Stimulated activated CD8-positive, alpha-beta memory T cell treated with anti-CD3 and anti-CD28 coated beads, Interleukin-4, amount 100 ng/mL, for 1 hour (primary cell): ENCODE data around the gene POP5.

Experiments used
- DNase-seq, 2 donors: peaks; one replicate each; pipeline ENCODE4 v3.0.0-alpha.2; 2020; ENCODE audit warnings: low read depth in 2 of 2, low spot score in 1 of 2

The POP5 gene

DNA sequence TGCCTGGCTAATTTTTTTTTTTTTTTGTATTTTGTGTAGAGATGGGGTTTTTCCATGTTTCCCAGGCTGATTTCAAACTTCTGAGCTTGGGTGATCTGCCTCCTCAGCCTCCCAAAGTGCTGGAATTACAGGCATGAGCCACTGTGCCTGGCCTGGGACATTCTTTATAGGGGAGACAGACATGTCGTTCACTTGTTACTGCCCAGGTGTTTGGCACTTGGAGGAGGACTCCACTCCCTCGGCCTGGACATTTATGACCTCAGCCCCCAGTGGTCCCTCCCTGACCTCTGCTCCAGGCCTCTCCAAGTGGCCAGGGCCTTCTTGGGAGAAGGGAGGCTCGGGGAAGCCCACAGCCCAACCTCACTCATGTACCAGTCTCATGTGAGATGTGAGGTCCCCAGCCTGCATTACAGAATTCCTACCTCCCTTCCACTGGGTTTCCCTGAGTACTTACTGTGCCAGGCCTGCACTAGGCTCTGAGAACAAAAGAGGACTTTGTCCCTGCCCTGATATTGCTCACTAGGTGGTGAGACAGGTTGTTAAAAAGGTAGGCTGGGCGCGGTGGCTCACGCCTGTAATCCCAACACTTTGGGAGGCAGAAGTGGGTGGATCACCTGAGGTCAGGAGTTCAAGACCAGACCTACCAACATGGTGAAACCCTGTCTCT lies 9.7 kb upstream of the POP5 start:
- no peak for DNase-seq

DNA sequence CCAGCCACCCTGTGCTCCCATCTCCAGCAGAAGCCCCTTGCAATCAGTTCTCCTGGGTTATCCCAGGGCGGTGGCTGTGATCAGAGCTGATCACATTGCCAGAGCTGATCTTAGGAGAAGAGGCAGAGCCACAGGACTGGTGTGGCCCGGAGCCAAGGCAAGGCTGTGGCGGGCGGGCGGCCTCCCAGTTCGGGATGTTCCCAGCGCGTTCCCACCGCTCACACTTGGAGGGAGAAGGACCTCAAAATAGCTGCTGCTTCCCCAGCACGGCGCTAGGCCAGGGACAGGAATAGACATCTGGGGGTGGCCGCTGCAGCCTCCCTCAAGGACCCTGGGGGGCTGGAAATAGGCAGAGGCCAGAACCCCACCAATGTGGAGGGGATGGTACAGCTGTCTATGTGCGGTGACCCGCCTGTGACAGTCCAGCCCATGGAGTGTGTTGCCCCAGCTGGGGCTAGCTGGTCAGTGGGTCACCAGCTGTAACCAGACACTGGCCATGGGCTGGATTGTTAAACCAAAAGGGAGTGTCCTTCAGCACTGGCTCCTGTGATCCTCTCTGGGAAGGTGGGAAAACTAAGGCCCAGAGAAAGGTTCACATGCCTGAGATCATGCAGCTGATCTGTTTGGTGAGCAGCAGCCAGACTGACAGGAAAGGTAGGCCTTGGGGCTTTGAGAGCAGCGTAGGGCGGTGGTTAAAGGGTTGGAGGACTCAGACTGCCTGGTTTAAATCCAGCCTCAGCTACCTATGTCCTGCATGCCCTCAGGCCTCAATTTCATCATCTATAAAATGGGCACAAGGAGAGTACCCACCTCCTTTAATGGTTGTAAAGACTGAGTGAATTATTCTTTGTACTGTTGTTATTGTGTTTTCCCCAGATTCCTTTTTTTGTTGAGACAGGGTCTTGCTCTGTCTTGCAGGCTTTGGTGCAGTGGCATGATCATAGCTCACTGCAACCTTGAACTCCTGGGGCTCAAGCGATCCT lies 8.0 kb upstream of the POP5 start:
- no peak for DNase-seq

DNA sequence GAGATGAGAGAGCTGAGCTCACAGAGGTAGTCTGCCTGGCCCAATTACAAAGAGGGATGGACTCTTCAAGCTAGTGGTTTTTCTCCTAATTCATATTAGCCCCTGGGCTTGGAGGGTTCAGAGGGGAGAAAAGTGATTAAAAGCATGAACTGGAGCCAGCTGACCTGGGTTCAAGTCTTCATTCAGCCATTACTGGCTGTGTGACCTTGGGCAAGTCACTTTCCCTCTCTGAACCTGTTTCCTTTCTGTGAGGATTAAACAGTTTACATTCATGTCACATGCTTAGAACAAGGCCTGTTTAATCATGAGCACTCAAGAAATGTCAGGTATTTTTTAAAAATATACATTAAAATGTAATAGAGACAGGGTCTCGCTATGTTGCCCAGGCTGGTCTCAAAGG lies 7.2 kb upstream of the POP5 start:
- DNase-seq: no peak

DNA sequence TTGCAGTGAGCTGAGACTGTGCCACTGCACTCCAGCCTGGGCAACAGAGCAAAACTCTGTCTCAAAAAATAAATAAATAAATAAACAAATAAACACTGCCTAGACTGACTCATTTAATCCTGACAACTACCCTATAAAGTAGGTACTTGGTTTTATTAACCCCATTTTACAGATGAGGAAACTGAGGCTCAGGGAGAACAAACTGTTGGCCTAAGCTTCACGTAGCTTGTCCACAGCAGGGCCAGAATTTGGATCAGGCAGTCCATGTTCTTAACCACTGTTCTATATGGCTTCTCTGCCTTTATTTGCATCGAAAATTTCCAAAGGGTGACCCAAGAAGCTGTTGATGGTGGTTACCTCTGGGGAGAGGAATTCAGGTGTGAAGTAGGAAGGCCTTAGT lies 5.7 kb upstream of the POP5 start:
- DNase-seq: no peak

DNA sequence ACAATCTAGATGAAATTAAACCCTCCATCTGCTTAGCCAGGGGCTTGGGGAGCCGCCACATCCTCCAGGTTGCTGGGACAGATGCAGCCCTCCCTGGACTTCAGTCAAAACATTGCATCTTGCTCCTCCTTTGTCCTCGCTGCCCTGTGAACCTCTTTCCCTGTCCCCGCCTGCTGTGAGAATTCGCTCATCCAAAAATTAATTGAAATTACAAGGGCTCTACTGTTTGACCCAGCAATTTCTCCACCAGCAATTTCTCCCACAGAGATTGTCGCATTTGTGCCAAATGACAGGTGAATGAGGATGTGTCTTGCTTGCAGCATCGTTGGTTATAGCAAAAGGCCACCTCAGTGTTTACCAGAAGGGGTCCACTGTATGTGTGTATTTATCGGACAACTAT lies 5.0 kb upstream of the POP5 start:
- no peak for DNase-seq

DNA sequence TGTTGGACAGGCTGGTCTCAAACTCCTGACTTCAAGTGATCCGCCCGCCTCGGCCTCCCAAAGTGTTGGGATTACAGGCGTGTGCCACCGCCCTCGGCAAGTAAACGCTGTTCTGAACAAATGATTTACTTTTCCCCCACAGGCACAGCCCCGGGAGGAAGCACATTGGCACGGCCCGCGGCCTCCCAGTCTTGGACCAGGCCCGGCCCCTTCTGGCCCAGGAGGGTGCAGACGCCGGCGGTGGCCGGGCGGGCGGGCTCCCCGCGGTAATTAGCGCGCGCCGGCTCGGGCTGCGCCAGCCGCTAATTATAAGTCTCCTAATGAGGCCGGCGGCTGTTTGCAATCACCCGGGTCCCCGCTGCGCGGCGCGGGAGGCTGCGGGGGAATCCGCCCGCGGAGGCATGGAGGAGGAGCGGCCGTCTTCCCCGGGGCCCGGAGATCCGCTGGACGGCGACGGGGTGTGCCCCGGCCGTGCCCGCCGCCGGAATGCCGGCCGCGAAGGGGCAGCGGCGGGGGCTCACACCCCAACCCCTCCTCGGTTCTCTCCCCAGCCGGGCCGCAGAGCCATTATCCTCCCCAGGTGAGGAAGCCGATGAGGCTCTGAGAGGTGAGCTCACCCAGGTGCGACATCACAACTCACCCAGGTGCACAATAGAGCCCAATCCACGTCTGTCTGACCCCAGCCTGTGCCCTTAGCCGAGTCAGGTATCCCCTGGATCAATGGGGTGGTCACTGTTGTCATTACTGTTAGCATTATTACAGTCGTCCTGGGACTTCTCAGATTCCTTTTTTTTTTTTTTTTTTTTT lies 3.3 kb upstream of the POP5 start:
- DNase-seq: peak in 1 of 2 donors; percentile 28

DNA sequence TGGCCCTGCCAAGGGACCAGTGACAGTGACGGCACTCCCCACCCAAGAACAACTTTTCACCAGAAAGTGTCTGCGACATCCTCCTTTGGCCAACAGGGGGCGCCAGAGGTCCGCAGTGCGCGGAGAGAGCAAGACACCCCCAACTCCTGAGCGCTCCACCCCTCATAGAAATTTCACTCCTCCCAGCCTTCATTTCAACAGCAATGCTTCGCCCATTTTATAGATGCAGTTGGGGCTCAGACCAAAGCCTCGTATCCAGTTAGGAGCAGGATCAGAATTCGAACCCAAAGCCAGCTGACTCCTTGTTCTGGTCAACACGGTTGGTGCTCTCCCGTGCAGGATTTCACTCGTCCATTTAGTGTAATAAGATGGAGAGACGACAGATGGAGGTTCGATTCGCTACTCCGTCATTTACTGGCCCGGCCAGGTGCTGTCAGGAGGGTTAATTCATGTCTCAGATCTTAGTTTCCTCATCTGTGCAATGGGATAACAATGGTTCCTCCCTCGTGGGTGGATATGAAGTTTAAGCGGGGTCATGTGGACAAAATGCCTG lies 2.4 kb upstream of the POP5 start:
- peak; percentile 59 to 71 for DNase-seq

DNA sequence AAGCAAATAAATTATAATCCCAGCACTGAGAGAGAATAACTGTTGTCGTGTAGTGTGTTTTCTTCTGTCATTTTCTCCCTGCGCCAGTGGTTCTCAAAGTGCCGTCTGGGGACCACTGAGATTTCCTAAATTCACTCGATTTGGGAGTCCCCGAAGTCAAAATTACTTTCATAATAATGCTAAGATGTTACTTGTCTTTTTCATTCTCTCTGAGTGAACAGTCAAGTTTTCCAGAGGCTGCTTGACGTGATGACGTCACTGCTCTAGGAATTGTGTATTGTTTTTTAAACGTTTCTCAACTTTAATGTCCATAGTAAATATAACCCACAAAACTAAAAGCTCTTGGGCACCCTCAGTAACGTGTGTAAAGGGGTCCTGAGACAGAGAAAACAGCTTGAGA lies 796 bp upstream of the POP5 start:
- no peak for DNase-seq

DNA sequence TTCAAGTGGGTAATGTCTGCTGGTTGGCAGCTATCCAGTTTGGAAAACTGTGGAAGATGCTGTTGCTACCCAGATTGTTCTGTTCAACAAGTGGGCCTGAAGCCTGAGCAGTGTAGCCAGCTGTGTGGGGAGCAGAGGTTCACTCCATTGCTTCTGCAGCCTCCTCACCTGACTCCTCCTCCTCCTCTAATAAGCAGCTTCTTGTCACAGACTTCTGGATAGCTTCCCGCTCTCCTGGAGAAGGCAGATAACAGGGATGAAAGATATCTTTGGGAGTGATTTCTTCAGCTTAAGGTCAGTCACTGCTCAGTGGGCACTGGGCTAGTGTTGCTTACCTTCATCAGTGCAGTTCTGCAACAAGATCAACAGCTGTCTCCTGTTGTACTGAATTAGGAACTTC lies 2.0 kb downstream of the POP5 start:
- DNase-seq: no peak

DNA sequence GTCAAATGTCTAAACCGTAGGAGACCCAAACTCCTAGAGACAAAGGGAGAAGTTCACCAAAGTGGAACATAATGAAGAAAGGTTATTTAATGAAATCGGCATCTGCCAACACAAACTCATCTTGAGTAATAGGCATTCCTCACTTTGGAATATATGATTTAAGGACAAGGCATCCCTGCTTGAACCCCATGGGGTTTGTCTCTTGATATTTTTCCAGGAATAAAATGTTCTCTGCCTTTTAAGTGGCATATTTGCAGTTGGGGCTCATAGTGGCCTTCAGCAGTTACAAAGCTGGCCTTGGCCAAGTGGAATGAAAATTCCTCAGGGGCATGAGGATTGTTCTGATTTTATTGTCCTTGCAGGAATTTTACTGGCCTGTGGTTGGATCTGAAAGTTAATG lies 7.1 kb downstream of the POP5 start:
- no peak for DNase-seq

DNA sequence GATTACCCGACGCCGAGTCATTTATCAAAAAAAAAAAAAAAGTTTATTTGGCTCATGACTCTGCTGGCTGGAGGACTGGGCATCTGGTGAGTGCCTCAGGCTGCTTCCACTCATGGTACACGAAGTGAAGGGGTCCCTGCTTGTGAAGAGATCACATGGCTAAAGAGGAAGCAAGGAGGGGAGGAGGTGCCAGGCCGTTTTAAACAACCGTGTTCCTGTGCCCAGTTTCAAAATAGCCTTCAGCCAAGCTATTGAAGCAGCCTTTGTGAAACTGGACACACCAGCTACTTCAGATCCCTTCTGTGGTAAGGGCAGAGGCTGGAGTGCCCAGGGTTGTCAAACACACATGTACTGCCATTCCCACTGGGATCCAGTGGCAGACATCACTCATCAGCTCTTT lies 7.6 kb downstream of the POP5 start:
- DNase-seq: no peak

DNA sequence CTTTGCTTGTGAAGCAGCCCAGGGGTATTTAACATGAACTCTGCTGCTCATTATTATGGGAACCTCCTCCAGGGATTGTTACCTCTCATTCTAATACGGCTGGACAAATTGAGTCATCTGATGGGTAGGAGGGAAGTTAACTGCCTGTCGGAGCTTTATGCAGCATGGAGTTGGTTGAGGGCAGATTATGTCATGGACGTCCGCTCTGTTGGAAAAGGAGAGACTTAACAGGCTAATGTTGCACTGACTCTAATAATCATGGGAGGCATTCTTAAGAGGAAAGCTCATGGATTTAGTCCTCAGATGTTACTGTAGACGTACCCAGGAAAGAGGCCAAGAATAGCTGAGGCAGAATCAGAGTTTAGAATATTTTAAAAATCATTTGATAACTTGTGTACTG lies 9.9 kb downstream of the POP5 start:
- no peak for DNase-seq

DNA sequence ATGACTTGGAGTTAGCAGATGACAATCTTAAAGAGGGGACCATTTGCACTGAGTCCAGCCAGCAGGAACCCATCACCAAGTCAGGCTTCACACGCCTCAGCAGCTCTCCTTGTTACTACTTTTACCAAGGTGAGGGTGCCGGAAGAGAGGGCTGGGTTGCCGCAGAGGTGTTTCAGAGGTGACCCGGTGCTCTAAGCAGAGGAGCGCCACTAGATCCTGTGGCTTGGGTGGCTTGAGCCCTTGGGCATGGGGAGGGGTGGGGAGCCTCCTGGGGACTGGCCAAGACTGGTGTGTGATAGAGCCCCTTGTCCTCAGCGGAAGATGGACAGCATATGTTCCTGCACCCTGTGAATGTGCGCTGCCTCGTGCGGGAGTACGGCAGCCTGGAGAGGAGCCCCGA lies 17.7 kb downstream of the POP5 start:
- no peak for DNase-seq

DNA sequence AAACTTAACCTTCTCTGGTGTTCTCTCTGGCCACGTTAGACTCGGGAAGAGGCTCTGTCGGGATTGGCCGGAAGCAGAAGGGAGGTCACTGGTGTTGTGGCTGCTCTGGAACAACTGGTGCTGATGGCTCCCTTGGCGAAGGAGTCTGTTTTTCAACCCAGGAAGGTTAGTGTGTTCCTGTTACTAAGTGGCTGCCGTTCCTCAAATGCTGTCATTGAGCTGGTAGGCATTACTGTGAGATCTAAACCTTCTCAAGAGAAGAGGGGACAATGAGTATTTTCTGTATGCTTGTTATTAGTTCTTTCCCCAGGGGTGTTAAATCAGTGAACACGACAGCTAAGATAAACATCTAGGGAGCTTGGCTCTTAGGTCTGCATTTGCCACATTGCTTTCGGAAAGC lies 18.3 kb downstream of the POP5 start:
- no peak for DNase-seq

DNA sequence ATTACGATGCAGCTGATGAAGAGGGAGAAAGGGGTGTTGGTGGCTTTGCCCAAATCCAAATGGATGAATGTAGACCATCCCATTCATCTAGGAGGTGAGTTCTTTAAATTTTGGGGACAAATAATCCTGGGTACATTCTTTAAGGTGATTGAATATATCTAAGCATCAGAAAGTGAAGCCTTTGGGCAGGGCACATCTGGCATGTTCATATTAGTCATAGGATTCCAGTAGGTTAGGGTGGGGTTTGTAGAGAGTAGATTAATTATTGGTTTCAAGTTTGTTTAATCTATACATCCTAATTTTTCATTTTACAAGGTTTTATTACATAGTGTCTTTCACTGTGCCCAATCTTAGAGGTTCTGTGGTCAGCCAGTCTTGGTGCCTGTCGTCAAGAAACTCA lies 23.6 kb downstream of the POP5 start:
- no peak for DNase-seq

DNA sequence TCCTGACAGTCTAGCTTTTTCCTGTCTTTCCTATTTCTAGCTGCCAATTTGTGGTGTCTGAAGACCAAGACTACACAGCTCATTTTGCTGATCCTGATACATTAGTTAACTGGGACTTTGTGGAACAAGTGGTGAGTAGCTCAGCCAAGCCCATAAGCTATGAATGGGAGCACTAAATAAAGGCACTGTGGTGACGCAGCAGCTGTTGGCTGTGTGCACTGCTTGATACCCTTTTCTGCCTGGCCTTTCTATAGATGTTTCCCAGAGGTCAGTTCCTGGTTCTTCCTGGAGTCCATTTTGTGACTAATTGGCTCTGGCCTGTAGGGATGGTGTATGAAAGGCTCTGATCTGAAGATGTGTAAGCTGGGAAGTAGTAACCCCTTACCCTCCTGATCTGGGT lies 26.5 kb downstream of the POP5 start:
- no peak for DNase-seq

DNA sequence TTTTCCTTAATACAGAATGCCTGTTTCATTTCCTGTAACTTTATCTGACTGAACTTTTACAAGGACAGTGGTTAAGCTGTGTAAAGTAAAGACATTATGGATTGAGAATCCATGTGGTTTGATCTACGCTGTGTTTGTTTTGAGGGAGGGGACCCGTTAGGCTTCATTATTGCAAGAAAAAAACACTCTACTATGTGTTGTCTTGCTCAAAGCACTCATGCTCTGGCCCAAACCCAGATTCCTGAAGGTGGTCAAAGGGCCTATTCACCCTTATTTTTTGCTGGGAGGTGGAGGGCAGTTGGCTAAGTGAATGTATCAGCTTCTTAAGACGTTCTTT lies 35.2 kb downstream of the POP5 start:
- DNase-seq: no peak

DNA sequence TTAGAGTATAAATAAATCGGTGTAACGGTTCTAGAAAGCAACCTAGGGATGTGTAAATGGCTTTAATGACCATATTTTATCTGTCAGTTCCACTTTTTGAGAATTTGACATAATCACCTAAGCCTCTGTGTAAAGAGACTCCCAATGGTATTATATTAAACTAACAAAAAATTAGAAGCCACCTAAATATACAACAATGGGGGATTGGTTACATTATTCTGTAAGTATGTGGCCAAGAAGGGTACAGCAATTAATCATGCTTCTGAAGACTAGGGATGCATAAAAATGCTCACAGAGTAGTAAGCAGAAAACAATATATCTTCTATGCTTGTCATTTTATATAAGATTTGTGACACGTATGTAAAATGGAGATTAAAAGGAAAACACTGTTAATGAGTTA lies 36.5 kb downstream of the POP5 start:
- DNase-seq: no peak

DNA sequence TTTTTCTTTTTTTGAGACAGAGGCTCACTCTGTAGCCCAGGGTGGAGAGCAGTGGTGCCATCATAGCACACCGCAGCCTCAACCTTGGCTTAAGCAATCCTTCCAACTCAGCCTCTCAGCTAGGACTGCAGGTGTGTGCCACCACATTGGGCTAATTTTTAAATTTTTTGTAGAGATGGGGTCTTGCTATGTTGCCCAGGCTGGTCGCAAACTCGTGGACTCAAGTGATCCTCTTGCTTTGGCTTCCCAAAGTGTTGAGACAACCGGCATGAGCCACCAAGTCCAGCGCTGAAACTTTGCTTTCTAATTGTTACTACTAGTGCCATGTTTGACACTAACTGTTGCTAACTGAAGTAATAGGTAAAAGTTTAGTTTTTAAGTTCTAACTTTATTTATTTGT lies 39.0 kb downstream of the POP5 start:
- DNase-seq: no peak

DNA sequence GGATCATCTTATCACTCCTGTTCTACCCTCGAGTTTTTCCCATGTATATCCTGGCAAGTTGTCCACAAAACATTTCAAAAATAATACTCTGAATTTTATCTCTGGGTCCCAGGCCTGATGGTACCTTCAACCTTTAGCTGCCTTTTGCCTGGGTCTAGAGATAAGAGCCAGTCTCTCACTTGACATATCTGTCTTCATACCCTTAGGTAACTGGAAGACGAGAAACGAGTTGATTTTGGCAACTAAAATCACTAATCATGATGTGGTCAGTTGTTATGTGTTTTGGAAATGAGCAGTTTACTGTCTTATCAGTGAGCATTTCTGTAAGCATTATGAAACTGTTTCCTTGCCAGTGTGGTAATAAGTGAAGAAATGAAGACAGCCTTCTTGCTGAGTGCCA lies 40.8 kb downstream of the POP5 start:
- DNase-seq: no peak

DNA sequence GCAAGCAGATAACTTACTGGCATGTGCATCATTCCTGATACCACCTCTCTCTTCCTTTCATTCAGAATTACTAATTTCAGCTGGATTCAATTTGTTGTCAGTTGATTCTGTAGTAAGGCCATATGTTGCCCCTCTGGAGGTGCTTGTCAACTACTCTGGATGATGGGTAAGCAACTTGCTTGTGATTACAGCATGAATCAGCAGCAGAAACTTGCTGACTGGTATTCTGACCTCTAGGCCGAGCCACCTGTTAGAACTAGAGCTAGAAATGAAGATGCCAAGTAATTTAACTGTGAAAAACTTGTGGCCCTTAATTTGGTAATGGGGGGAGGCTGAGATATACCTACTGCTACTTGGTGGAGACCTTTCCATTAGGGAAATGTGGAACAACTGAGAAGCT lies 41.9 kb downstream of the POP5 start:
- no peak for DNase-seq
